Neural cell (in vitro differentiated cells): ENCODE results near the gene IFIT5. TPM values are rescaled to one million over a fixed set of nuclear protein-coding genes. Genes with fewer than 3 reads are reported as not detected.
"Not testable (repeated sequence)": the region's sequence is repeated elsewhere in the genome, so short reads cannot be mapped to it uniquely, and the experiment has no call there.

Experiments
- H2AFZ ChIP-seq: fragments of 200-600, 300-800 bp; sonication (generic), shearing (Covaris generic); 2 replicates; pipeline ENCODE4 v1.6.0; 2014; ENCODE audit warnings: low read depth, mild to moderate bottlenecking, antibody characterized with exemption, low read length, moderate library complexity
- H3F3A ChIP-seq: fragments of 200-600 bp; shearing (Covaris generic); 2 replicates; pipeline ENCODE4 v1.6.1; 2016; ENCODE audit warnings: mild to moderate bottlenecking, moderate library complexity, mixed read lengths, antibody characterized with exemption, low read length; ENCODE audit not compliant: insufficient read depth, poor library complexity, severe bottlenecking
- H3K27ac ChIP-seq: fragments of 200-600, 300-800 bp; sonication (generic), shearing (Covaris generic); 2 replicates; pipeline ENCODE4 v1.5.1; 2014; ENCODE audit warnings: mild to moderate bottlenecking, low read length, moderate library complexity
- H3K27me3 ChIP-seq: fragments of 300-800, 200-600 bp; sonication (generic), shearing (Covaris generic); 2 replicates; pipeline ENCODE4 v1.6.0; 2014; ENCODE audit warnings: mild to moderate bottlenecking, low read depth, low read length, moderate library complexity; ENCODE audit not compliant: insufficient read depth
- H3K36me3 ChIP-seq: fragments of 300-800, 200-600 bp; sonication (generic), shearing (Covaris generic); 2 replicates; pipeline ENCODE4 v1.5.1; 2014; ENCODE audit warnings: mild to moderate bottlenecking, antibody characterized with exemption, low read length, moderate library complexity; ENCODE audit not compliant: insufficient read depth
- H3K4me2 ChIP-seq: fragments of 300-800, 200-600 bp; sonication (generic), shearing (Covaris generic); 2 replicates; pipeline ENCODE4 v1.6.0; 2014; ENCODE audit warnings: mild to moderate bottlenecking, low read length
- H3K4me3 ChIP-seq: fragments of 300-800, 200-600 bp; sonication (generic), shearing (Covaris generic); 2 replicates; pipeline ENCODE4 v1.5.1; 2014; ENCODE audit warnings: mild to moderate bottlenecking, low read length, moderate library complexity
- H3K79me2 ChIP-seq: fragments of 200-600 bp; shearing (Covaris generic); replicated peaks from 2 replicates; pipeline ENCODE4 v1.6.0; 2014; ENCODE audit warnings: mild to moderate bottlenecking, low read length, moderate library complexity; ENCODE audit not compliant: insufficient read depth
- H3K9ac ChIP-seq: fragments of 300-800, 200-600 bp; sonication (generic), shearing (Covaris generic); 2 replicates; pipeline ENCODE4 v1.6.1; 2016; ENCODE audit warnings: mild to moderate bottlenecking, low read length, mixed read lengths
- H3K9me2 ChIP-seq: fragments of 200-600 bp; shearing (Covaris generic); 2 replicates; pipeline ENCODE4 v1.6.1; 2016; ENCODE audit warnings: mild to moderate bottlenecking, low read length, mixed read lengths; ENCODE audit not compliant: insufficient read depth
- H3K9me3 ChIP-seq: fragments of 200-600, 300-800 bp; sonication (generic), shearing (Covaris generic); 2 replicates; pipeline ENCODE4 v1.6.1; 2016; ENCODE audit warnings: mild to moderate bottlenecking, mixed run types, low read length, moderate library complexity, mixed read lengths
- H4K20me1 ChIP-seq: fragments of 200-600 bp; shearing (Covaris generic); 2 replicates; pipeline ENCODE4 v1.6.1; 2016; ENCODE audit warnings: mild to moderate bottlenecking, mixed run types; ENCODE audit not compliant: insufficient read depth
- EP300 ChIP-seq: fragments of 450-650 bp; conservative IDR thresholded peaks from 2 replicates; pipeline ENCODE4 v1.6.1; 2014; ENCODE audit warnings: antibody characterized with exemption, mild to moderate bottlenecking, moderate library complexity; ENCODE audit not compliant: poor library complexity, severe bottlenecking
- EZH2 ChIP-seq: fragments of 200-600, 300-800 bp; shearing (Covaris generic), sonication (generic); IDR thresholded peaks from 2 replicates; pipeline ENCODE4 v1.6.1; 2014; ENCODE audit warnings: antibody characterized with exemption, low read length, borderline replicate concordance, mild to moderate bottlenecking; ENCODE audit not compliant: insufficient read depth, poor library complexity, severe bottlenecking
- MXI1 ChIP-seq: fragments of 450-650 bp; conservative IDR thresholded peaks from 2 replicates; pipeline ENCODE4 v1.6.1; 2014; ENCODE audit warnings: antibody characterized with exemption, mild to moderate bottlenecking; ENCODE audit not compliant: poor library complexity, severe bottlenecking
- POLR2AphosphoS5 ChIP-seq: IDR thresholded peaks from 2 replicates; pipeline ENCODE4 v1.6.1; 2012
- RAD21 ChIP-seq: fragments of 450-650 bp; conservative IDR thresholded peaks from 2 replicates; pipeline ENCODE4 v1.6.1; 2014; ENCODE audit warnings: antibody characterized with exemption, mild to moderate bottlenecking, moderate library complexity
- SMC3 ChIP-seq: fragments of 450-650 bp; conservative IDR thresholded peaks from 2 replicates; pipeline ENCODE4 v1.6.1; 2014; ENCODE audit warnings: antibody characterized with exemption, mild to moderate bottlenecking, moderate library complexity; ENCODE audit not compliant: poor library complexity
- TAF1 ChIP-seq: IDR thresholded peaks from 2 replicates; pipeline ENCODE4 v1.6.1; 2012; ENCODE audit warnings: low read depth
- polyA plus RNA-seq: library from polyadenylated mRNA; depleted of rRNA; stranded (reverse); fragments of >200 nt; gene quantifications from 2 replicates; pipeline ENCODE4 v1.2.3, GENCODE V29; 2014
- TF ChIP-seq, protein P1 (sequence below): IDR thresholded peaks from 2 replicates; pipeline ENCODE4 v1.6.1; 2012; ENCODE audit warnings: borderline replicate concordance
- TF ChIP-seq, protein P2 (sequence below): fragments of 450-650 bp; IDR thresholded peaks from 2 replicates; pipeline ENCODE4 v1.5.1; 2014; ENCODE audit warnings: antibody characterized with exemption, mild to moderate bottlenecking, moderate library complexity; ENCODE audit not compliant: poor library complexity, severe bottlenecking

The IFIT5 gene
- polyA plus RNA-seq, 1 donor from 2014 or later, result 16.3 TPM

DNA sequence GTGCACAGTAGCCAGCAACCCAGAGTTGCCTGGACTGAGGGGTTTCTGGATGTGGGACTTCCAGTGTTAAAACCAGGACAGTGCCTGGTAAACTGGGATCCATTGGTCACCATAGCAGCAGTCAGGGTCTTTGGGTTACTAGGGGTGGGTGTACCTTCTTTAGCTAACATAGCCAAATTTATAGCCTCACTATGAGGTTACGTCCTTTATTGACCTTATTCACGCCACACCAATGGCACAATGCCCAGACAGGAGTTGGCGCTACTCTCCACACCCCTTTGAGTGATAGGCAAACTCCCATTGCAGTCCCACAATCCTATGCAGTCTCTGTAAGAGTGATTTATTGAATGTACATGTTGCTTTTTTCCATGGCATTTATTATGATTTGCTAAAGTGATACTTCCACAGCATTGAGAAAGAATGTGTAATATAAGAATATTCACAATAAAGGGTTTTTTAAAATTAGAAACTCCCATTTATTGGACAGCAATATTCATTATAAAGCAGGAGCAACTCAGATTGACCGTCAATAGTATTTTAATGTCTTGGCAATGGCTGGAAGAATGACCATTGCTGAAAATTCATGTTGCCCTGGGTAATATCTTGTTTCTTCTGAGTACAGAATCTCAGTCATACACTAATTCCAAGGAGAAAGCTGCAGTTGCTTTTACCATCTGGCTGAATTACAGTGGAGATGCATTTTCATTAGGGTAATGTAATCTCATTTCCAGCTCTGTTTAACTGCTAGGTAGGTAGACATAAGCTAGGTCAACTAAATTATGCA lies 26.1 kb downstream of the IFIT5 start:
- no peaks in the 10 kb centered on the region for H4K20me1 ChIP-seq
- no peaks in the 10 kb centered on the region for H3K9me3 ChIP-seq
- TF ChIP-seq, protein P1, sequence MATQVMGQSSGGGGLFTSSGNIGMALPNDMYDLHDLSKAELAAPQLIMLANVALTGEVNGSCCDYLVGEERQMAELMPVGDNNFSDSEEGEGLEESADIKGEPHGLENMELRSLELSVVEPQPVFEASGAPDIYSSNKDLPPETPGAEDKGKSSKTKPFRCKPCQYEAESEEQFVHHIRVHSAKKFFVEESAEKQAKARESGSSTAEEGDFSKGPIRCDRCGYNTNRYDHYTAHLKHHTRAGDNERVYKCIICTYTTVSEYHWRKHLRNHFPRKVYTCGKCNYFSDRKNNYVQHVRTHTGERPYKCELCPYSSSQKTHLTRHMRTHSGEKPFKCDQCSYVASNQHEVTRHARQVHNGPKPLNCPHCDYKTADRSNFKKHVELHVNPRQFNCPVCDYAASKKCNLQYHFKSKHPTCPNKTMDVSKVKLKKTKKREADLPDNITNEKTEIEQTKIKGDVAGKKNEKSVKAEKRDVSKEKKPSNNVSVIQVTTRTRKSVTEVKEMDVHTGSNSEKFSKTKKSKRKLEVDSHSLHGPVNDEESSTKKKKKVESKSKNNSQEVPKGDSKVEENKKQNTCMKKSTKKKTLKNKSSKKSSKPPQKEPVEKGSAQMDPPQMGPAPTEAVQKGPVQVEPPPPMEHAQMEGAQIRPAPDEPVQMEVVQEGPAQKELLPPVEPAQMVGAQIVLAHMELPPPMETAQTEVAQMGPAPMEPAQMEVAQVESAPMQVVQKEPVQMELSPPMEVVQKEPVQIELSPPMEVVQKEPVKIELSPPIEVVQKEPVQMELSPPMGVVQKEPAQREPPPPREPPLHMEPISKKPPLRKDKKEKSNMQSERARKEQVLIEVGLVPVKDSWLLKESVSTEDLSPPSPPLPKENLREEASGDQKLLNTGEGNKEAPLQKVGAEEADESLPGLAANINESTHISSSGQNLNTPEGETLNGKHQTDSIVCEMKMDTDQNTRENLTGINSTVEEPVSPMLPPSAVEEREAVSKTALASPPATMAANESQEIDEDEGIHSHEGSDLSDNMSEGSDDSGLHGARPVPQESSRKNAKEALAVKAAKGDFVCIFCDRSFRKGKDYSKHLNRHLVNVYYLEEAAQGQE, result no peak
- no peak for TF ChIP-seq POLR2AphosphoS5
- no peak for TF ChIP-seq MXI1
- TF ChIP-seq SMC3, result no peak
- TF ChIP-seq EP300, result no peak
- no peaks in the 10 kb centered on the region for H3K27me3 ChIP-seq
- H3K79me2 ChIP-seq, result no peaks in the 10 kb centered on the region
- H3K4me3 ChIP-seq, result no peak overlapping the region
- no peak overlapping the region for H2AFZ ChIP-seq
- H3F3A ChIP-seq, result no peaks in the 10 kb centered on the region
- H3K9ac ChIP-seq, result no peak overlapping the region
- no peak overlapping the region for H3K27ac ChIP-seq
- H3K9me2 ChIP-seq, result no peaks in the 10 kb centered on the region
- no peaks in the 10 kb centered on the region for H3K36me3 ChIP-seq
- no peak overlapping the region for H3K4me2 ChIP-seq

DNA sequence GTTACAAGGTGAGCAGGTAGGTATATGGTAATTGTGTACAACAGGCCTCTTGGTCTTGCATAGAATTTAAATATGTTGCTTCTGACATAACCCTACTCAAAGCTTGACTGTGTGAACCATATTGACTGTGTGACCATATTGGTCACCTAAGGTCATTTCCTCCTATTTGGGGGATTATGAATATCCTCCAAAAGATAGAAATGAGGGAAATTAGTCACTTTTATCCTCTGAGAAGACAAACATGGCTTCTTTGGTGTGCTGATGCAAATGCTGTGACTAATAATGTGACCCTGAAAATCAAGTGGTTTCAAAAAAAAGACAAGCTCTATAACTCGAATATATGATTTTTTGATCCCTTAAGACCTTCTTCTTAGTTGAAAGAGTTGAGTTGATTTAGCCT lies 27.9 kb downstream of the IFIT5 start:
- Histone ChIP-seq H3K9me3 (no peaks in the 10 kb centered on the region), H3K79me2 (no peaks in the 10 kb centered on the region), H3K27ac (no peak overlapping the region), H3K4me3 (no peak overlapping the region), H3F3A (no peaks in the 10 kb centered on the region), H3K9me2 (no peaks in the 10 kb centered on the region), H2AFZ (no peak overlapping the region), H3K36me3 (no peaks in the 10 kb centered on the region), H3K4me2 (no peak overlapping the region), H4K20me1 (no peaks in the 10 kb centered on the region), H3K27me3 (no peaks in the 10 kb centered on the region), H3K9ac (no peak overlapping the region)
- TF ChIP-seq EZH2 (no peak), TAF1 (no peak), SMC3 (no peak), POLR2AphosphoS5 (no peak), RAD21 (no peak), EP300 (no peak), MXI1 (no peak)
- TF ChIP-seq, protein P1, result no peak
- TF ChIP-seq, protein P2, sequence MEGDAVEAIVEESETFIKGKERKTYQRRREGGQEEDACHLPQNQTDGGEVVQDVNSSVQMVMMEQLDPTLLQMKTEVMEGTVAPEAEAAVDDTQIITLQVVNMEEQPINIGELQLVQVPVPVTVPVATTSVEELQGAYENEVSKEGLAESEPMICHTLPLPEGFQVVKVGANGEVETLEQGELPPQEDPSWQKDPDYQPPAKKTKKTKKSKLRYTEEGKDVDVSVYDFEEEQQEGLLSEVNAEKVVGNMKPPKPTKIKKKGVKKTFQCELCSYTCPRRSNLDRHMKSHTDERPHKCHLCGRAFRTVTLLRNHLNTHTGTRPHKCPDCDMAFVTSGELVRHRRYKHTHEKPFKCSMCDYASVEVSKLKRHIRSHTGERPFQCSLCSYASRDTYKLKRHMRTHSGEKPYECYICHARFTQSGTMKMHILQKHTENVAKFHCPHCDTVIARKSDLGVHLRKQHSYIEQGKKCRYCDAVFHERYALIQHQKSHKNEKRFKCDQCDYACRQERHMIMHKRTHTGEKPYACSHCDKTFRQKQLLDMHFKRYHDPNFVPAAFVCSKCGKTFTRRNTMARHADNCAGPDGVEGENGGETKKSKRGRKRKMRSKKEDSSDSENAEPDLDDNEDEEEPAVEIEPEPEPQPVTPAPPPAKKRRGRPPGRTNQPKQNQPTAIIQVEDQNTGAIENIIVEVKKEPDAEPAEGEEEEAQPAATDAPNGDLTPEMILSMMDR, result no peak

DNA sequence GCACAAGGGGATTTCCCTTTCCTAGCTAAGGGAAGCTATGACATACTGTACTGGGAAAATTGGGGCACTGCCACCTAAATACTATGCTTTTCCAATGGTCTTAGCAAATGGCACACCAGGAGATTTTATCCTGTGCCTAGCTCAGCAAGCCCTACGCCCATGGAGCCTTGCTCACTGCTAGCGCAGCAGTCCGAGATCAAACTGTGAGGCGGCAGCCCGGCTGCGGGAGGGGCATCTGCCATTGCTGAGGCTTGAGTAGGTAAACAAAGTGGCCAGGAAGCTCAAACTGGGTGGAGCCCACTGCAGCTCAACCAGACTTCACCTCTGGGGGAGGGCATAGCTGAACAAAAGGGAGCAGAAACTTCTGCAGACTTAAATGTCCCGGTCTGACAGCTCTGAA lies 30.5 kb downstream of the IFIT5 start:
- not testable (repeated sequence) for H3K9me2 ChIP-seq, H3K4me2 ChIP-seq, H3K9ac ChIP-seq, H3K27ac ChIP-seq, H3K79me2 ChIP-seq, H3K4me3 ChIP-seq, H2AFZ ChIP-seq, H3K9me3 ChIP-seq, H3F3A ChIP-seq, H4K20me1 ChIP-seq, H3K27me3 ChIP-seq, H3K36me3 ChIP-seq
